GM18519 (cell line): Measurements from ENCODE around the gene CEMIP.

ENCODE experiments used
- ATAC-seq: cut with Tn5 transposase; IDR thresholded peaks from one replicate; pipeline ENCODE4 v1.9.1; 2021; ENCODE audit warnings: mild to moderate bottlenecking, moderate library complexity; ENCODE audit not compliant: unreplicated experiment, low FRiP score

Gene CEMIP

DNA sequence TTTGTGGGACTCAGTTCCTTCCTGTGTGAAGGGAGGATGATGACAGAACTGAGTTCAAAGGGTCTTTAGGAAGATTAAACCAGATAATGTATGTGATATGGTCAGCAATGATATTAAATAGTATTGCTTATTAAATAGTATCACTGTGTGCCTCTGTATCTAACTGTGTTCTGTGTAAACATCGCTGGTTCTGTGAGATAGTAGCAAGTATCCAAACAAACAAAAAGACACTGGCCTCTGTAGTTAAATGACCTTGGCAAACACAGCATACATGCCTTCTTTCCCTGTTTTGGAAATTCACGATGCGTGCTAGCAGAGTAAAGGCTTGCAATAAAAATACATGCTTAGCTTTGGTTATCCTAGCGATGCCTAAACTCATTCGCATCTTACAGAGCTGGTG is 134.4 kb downstream of the CEMIP start:
- ATAC-seq: no peak

DNA sequence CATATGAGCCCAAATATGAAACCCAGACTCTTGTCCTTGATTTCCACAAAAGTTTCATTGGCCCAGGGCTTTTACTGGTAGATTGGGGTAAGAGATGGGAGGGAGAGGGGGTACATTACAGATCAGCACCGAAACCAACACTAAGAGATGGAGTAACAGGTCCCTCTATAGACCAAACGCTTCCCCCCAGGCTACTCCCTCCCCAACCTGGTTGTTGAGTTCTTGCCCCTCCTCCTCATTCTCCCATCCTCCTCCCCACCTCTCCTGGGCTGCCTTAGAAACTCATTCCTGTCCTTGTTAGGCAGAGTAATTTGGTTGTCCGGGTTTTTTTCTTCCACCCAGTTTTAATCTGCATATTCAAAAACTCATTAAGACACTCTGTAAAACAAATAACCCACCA is 136.3 kb downstream of the CEMIP start:
- ATAC-seq: no peak

- ATAC-seq: no peak
Measured at GRCh38 chr15:80916056-80916455, 136.9 kb downstream of the CEMIP start.

DNA sequence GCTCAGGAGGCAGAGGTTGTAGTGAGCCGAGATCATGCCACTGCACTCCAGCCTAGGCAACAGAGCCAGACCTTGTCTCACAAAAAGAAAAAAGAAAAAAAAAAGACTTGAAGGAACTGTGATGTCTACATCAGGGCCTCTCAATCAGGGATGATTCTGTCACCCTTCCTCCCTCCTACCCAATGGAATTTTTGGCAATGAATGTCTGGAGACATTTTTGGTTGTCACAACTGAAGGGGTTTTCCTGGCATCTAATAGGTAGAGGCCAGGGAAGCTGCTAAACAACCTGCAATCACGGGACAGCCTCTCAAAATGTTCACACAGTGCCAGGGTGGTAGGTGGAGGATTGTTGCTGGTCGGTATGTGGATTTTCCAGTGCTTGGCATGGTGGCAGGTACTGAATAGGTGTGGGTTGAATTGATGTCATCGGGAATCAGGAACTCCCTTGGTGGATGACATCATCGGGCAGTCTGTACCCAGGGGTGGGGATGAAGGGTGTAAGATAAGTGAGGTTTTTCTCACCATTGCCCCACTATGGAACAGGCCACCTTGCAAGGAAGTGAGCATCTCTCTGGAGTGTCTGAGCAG is 139.1 kb downstream of the CEMIP start:
- ATAC-seq: no peak

GRCh38 chr15:80920271-80920699 is 141.1 kb downstream of the CEMIP start:
- no peak for ATAC-seq

GRCh38 chr15:80921736-80922410 is 142.7 kb downstream of the CEMIP start:
- ATAC-seq: no peak

DNA sequence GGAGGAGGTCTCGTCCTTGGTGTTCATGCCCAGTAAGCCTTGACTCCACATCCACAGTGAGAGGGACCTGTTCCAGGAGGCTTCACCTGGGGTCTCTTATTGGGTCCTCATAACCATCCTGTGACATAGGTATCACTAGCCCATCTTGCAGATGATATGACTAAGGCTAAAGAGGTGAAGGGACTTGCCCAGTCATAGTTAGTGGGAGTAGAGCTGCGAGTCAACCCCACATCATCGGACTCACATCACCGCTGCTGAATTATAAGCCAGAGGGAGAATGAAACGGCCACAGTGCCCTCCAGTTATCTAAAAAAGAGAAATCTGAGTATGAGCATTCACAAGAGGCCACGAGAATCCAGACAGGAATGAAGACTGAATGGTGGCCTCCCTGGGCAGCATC is 144.5 kb downstream of the CEMIP start:
- ATAC-seq: no peak

DNA sequence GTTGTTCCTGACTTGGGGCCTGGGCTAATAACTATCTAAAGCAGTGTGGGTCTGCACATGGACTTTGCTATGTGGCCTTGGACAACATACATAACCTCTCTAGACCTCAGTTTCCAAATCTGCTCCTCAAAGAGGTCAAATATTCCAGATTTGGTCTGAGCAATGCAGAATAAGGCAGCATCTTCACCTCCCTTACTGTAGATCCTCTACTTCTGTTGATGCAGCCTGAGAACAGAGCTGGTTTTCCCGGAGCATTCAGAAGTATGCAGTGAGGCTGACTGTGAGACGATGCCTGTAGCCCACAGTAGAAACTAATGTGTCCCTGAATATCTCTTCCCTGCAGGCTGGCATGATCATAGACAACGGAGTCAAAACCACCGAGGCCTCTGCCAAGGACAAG is 145.1 kb downstream of the CEMIP start:
- ATAC-seq: no peak

GRCh38 chr15:80925597-80926059 is 146.5 kb downstream of the CEMIP start:
- no peak for ATAC-seq

- no peak for ATAC-seq
Measured at GRCh38 chr15:80926126-80926525, 147.0 kb downstream of the CEMIP start.

- no peak for ATAC-seq
Measured at GRCh38 chr15:80929225-80929624, 150.1 kb downstream of the CEMIP start.

DNA sequence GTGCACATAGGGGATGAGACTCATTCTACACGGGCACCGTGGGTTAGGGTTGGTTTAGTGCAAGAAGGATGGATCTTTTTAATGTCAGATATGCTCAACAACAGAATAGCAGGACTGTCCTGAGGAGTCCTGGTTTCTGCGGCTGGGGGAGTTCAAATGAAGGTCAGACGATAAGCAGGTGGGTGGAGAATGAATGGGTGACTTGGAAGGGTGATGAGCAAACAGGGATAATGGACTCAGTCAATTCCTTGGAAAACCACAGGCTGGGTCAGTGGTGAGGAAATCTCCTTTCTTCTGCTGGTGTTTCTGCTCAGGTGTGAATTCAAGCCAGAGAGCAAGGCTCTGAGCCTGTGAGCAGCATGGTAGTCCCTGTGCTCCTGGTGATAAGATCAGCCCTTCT is 150.5 kb downstream of the CEMIP start:
- ATAC-seq: no peak

DNA sequence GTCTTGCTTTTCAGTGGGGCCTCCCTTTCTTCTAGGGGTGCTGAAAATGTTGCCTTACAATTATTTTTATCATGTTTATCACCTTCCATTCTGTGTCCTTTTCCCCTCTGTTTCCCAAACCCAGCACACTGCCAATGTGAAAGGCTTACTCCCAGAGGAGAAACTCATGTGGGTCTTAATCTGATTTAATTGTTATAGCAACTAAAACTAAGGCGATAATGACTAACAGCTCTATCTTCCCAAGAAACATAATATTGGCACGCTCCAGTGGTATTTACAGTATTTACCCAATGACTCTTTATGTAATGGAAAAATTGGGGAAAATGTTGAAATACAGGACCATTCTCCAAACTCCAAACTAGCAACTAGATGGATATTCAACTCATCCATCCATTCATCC is 152.0 kb downstream of the CEMIP start:
- no peak for ATAC-seq

- ATAC-seq: no peak
Measured at GRCh38 chr15:80931721-80932512, 152.7 kb downstream of the CEMIP start.

GRCh38 chr15:80932513-80932815 is 153.3 kb downstream of the CEMIP start:
- ATAC-seq: no peak

GRCh38 chr15:80932989-80933388 is 153.8 kb downstream of the CEMIP start:
- no peak for ATAC-seq

DNA sequence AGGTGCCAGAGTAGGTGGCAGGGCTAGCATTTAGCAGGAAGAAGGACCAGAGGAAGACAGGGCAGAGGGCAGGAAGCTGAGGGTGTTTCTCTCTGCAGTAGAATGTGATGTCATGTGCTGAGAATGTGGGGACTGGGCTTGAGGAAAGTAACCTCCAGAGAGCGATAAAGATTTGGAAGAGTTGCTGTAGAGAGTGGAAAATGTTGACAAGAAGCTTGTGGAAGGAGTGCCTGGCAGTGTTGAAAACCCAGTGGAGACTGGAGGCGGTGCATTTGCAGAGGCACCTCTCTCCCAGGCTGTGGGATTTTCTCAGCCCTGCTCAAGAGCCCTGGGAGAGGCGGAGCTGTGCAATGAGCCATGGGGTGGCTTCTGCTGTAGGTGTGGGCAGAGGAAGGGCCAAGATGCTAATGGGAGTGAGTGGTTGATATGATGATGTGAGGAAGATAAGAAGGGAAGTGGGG is 155.6 kb downstream of the CEMIP start:
- no peak for ATAC-seq

DNA sequence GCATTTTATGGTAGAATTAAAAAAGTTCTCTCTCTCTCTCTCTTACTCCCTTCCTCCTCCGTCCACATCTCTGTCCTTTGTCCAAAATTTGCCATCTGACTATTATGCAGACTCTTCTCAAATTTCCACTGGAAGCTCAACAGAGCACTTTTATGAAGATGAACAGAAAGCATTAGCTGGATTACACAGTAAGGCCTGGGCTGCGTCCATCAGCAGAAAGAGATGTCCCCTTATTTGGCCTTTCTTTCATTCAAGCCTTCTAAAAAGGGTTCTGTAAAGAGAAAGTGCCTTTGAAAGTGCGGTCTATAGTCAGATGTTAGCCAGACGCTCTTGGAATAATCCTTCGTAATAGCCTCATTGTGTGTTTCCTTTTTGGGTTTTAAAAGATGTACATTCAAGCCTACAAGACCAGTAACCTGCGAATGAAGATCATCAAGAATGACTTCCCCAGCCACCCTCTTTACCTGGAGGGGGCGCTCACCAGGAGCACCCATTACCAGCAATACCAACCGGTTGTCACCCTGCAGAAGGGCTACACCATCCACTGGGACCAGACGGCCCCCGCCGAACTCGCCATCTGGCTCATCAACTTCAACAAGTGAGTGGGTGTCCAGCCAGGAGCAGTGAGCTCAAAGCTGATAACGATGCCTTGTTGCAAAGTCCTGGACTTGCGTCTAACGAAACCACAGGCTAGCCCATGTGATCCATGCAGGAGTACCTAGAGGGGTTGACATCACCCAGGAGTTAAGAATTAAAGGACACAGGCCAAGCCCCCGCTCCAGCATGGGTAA is 157.3 kb downstream of the CEMIP start:
- no peak for ATAC-seq

DNA sequence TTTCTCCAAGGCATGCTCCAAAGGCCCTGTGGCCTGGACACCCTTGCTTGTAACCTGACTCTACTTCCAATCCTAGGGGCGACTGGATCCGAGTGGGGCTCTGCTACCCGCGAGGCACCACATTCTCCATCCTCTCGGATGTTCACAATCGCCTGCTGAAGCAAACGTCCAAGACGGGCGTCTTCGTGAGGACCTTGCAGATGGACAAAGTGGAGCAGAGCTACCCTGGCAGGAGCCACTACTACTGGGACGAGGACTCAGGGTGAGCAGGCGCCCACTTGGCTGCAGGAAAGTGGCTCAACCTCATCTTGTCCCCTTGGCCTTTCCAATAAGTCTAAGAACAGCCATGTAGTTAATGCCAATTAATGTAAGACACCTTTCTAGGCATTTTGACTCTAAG is 158.5 kb downstream of the CEMIP start:
- no peak for ATAC-seq

DNA sequence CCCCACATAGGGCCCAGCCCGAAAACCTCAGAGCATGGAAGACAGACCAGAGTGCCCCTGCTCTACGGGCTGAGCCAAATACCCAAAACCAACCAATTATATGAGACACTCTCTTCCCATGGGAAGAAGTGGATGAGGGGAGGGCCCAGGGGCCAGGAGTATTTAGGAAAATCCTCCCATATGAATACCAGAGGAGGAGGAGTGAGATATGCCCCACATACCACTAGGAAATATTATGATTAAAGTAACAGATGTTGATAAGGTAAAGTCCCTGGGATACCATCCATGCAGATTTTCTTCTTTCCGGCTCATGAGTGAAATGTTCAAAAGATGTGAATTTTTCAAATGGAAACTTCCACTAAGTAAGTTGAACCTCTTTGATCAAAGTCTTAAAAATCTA is 160.0 kb downstream of the CEMIP start:
- ATAC-seq: no peak

DNA sequence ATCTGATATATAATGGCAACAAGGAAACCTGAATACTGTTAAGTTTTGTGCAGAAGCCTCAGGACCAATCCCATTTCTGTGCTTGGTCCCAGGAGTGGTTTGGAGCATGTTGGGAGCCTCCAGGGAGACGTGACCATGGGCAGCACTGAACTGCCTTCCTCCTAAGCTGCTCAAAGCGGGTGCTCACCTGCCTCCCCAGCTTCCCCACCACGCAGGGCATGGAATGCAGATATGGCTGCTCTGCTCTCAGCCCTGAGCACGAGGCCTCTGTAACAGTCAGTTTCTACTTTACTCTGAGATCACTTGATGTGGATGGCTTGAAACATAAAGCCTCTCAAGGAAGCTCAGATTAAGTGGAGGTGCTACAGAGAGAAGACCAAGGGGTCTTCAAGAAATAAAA is 161.2 kb downstream of the CEMIP start:
- no peak for ATAC-seq
